Measurements from ENCODE around the gene TRIM32.
A peak's percentile ranks its signal among the peaks of the same experiment; 100 is the strongest.

TRIM32 gene

GRCh38 chr9:116687074-116687753 lies at the start of gene TRIM32:
Gene TRIM32 (plus strand): TSS chr9:116687305. CDS start chr9:116697743, 10,438 bp downstream.
- DNase-seq = peak; percentile 54 to 92 (median 80)

- DNase-seq = no peak
Observed at GRCh38 chr9:116639251-116639741, 47.8 kb upstream of the TRIM32 start.

DNA sequence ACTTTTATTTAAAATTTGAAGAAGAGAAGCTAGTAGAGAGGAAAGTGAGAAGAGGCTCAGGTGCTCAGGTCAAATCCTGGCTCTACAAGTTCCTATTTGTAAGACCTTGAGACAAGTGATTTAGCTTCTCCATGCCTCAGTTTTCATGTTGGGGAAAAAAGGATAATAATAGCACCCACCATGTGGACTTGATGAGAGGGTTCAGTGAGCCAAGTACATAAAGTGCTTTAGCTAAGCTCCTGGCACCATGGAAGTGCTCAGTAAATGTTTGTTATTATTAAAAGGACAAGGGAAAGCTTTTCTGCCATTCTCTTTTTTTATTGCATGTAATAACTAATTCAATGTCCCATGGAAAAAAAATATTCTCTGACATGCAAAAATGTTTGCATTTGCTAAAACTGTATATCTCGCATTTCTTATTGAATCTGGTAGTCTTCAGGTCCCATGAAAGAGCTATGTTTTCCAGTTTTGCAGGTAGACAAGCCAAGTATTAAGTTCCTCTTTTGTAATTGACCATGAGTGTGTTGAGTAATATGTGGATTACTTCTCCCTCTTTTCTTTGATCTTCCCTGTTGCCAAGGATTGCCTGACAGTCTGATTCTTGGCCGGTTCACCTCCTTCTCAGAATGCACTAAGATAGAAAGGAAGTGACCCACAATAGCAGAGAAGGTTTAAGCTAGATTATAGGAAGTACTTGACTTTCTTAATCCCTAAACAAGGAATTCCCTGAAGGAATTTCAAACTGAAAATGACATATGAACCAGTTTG lies 45.6 kb upstream of the TRIM32 start:
- no peak for DNase-seq

DNA sequence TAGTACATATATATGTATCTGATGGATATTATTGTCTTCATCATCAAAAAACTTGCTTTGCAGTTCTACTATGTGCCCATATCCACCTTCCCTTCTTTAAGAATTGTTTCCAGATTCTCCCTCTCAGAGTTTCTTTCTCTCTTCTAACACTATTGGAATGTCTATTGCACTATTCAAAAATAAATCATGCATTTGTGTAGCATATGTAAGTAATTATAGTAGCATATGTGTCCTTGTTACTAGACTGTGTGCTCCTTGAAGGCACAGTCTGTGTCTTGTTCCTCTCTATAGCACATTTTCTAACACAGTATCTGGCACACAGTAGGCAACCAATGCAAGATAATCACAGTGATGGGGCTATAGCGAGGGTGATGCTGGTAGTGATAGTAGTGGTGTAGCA lies 43.4 kb upstream of the TRIM32 start:
- no peak for DNase-seq

- no peak for DNase-seq
Observed at GRCh38 chr9:116644091-116644688, 42.9 kb upstream of the TRIM32 start.

GRCh38 chr9:116646661-116647514 lies 40.2 kb upstream of the TRIM32 start:
- peak in 2 of 51 donors; percentile 1 to 36 for DNase-seq

DNA sequence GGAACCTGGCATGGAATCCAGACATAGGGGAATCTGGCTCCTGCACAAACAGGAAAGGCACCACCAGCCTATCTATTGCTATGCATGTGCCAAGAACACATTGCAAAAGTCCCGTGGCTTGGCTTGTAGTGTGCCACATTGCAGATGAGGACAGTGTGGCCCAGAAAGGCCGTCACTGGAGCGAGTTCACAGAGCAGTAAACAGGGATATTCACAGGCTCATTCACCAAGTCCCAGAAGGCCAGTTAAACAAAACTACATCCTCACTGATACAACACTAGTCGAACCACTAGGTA lies 39.6 kb upstream of the TRIM32 start:
- DNase-seq = peak in 2 of 51 donors; percentile 6 to 36

DNA sequence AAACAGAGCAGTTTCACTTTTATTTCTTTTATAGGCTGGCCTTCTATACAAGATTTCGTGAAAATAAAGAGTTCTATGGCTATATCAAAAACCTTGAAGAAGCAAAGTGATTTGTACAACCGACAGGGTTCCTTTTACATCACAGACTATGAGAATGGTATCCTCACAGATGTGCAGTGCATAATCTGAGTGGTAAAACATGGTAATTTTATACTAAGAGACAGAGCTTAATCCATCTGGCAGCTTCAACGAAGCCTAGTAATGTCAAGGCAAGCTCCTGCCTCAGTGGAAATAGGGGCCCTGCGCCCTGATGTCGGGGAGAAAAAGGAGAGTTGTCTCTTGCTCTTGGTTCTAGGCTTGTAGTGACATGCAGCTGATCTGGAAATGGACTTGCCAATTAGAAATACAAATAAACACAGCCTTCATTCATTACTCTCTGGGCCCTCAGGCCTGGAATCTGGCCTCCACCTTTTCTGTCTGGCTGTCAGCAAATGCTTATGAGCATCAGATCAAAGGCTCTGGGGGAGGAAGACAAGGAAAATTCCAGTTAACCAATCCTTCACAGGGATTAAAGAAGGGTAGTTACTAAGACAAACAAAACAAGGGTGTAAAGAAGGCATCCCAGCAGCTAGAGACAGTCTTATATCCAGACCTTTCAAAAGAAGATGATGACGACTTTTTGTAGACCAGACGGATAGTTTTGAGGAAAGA lies 33.6 kb upstream of the TRIM32 start:
- DNase-seq = peak in 2 of 51 donors; percentile 10 to 18

DNA sequence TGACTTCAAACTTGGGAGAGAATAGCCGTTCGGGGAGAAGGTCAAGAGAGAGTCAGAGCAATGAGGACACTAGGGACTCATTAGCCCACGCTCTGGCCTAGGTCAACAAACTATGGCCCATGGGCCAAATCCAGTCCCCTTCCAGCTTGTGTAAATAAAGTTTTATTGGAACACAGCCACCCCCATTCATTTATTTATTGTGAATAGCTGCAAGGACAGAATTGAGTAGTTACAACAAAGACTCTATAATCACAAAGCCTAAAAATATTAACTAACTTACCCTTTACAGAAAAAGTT lies 33.1 kb upstream of the TRIM32 start:
- DNase-seq = no peak

GRCh38 chr9:116656501-116656971 lies 30.6 kb upstream of the TRIM32 start:
- peak in 4 of 51 donors; percentile 1 to 20 (median 11) for DNase-seq

DNA sequence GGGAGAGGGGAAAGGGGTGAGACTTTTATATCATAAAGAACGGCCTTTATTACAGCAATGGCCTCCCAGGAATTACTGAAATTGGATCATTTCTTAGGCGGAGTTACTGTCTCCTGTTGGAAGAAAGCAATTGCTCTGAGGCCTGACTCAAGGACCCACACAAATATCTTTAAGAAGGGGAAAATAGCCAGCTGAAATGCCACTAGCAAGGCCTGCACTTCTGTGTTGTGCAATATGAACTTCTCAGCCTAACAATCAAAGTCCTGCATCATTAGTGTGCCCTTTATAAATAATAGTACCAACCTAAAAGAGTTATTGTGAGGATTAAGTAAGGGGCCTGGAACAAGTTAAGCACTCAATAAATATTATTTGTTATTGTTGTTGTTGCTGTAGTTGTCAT lies 30.1 kb upstream of the TRIM32 start:
- no peak for DNase-seq

DNA sequence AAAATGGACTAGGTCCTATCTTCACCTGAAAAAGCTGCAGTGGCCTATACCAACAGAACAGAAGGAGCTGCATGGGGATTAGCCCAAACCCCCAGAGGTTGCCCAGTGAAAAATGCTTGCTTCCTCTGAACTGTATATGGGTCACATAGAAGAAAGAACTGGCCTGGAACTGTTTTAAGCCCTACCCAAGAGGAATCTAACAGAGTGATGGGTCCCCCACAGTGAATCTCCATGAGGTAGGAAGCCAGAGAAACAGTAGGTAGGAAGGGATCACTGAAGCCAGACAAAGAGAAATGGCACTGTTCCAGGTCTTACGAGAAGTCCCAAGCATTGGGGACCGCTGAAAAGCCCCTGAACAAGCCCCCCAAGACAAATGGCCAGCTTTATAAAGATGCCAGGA lies 28.8 kb upstream of the TRIM32 start:
- DNase-seq = no peak

- peak in 12 of 51 donors; percentile 2 to 62 (median 20) for DNase-seq
Observed at GRCh38 chr9:116661037-116661954, 25.8 kb upstream of the TRIM32 start.

DNA sequence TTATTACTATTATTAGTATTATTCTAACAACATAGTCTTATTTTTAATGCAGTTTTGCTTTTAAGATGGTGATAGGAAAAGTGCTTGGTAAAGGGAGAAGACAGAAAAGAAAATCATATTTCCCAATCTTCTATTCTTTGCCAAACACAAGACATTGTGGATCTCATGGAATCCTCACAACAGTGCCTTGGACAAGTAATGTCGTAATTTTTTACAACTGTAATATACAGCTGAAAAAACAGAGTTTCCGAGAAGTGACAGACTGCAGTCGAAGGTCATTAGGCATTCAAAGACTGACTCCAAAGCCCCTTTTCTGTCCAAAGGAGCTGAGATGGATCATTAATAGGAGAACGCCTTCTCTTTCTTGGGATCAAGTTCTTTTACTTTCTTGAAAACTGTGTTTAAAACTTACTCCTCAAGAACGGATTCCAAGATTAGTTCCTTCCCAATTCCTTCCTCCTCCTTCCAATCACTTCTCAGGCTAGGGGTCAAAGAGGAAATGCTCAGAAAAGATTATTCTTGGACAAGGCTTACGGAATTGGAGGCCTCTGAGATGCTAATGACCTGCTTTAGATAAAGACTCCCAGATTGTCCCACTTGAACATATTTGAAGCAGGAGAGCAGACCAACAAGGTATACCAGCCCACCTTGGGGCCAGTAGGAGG lies 24.3 kb upstream of the TRIM32 start:
- no peak for DNase-seq

DNA sequence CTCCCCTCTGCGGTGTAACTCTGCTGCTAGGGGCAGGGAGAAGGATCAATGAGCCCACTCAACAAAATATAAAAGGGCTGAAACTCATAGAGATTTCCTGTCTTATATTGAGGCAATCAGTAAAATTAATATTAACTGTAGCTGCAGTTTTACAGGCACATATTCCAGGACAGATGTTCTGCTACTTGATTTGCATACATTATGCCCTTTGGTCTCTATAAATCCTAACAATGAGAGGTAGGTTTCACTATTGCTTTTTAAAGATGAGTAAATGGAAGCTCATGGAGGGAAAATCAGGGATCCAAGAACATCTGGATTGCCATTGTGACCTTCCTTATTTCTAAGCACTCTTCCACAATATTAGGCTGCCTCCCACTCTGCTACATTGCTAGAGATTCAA lies 23.5 kb upstream of the TRIM32 start:
- DNase-seq = no peak

- no peak for DNase-seq
Observed at GRCh38 chr9:116668970-116669695, 18.0 kb upstream of the TRIM32 start.

- DNase-seq = no peak
Observed at GRCh38 chr9:116671605-116672004, 15.5 kb upstream of the TRIM32 start.

DNA sequence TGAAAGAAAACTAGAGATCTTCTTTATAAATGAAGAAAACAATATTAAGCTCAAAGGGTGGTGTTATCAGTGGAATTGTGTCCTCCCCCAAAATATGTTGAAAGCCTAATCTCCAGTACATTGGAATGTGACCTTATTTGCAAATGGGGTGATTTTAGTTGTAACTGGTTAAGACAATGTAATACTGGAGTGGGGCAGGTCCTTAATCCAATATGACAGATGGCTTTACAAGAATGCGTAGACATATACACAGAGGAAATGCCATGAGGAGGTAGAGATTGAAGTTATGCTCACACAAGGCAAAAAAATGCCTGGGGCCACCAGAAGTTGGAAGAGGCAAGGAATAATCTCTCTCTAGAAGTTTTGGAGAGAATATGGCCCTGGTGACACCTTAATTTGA lies 13.7 kb upstream of the TRIM32 start:
- no peak for DNase-seq

All from hypothalamus (tissue), 51 donors.